Liver (tissue), 9 donors: ENCODE measurements around the gene CELF4. TPM values are rescaled to one million over a fixed set of nuclear protein-coding genes. Genes with fewer than 3 reads are reported as not detected.

Source experiments
- DNase-seq: peaks from one replicate; pipeline ENCODE4 v3.0.0-alpha.2; 2017; ENCODE audit warnings: low spot score
- H3K27ac ChIP-seq, 2 donors: one replicate each; pipeline ENCODE4 v1.7.0; 2013; ENCODE audit warnings: inconsistent platforms in 2 of 2, low read length in 2 of 2, control low read depth in 1 of 2, low read depth in 1 of 2, mild to moderate bottlenecking in 1 of 2
- H3K27me3 ChIP-seq, 4 donors: one replicate each; pipeline versions ENCODE4 v1.6.1 to v1.7.0; 2013; ENCODE audit warnings: low read length in 3 of 4, inconsistent platforms in 1 of 4, mild to moderate bottlenecking in 1 of 4, moderate library complexity in 1 of 4; ENCODE audit not compliant: control insufficient read depth in 4 of 4, insufficient read depth in 4 of 4
- H3K36me3 ChIP-seq, 4 donors: one replicate each; pipeline versions ENCODE4 v1.6.1 to v1.7.0; 2013; ENCODE audit warnings: low read length in 3 of 4, mild to moderate bottlenecking in 3 of 4, low read depth in 1 of 4, moderate library complexity in 1 of 4; ENCODE audit not compliant: control insufficient read depth in 4 of 4, insufficient read depth in 3 of 4
- H3K4me1 ChIP-seq, 4 donors: one replicate each; pipeline versions ENCODE4 v1.6.1 to v1.7.0; 2013; ENCODE audit warnings: low read length in 3 of 4, mild to moderate bottlenecking in 3 of 4, moderate library complexity in 1 of 4; ENCODE audit not compliant: control insufficient read depth in 4 of 4, insufficient read depth in 4 of 4
- H3K4me3 ChIP-seq, 3 donors: one replicate each; pipeline versions ENCODE4 v1.6.1 to v1.7.0; 2013; ENCODE audit warnings: low read length in 3 of 3, control low read depth in 1 of 3, low read depth in 1 of 3, mild to moderate bottlenecking in 1 of 3
- H3K9ac ChIP-seq, 2 donors: one replicate each; pipeline ENCODE4 v1.7.0; 2013; ENCODE audit warnings: low read length in 2 of 2, mild to moderate bottlenecking in 2 of 2, moderate library complexity in 2 of 2, control low read depth in 1 of 2, low read depth in 1 of 2
- H3K9me3 ChIP-seq, 4 donors: one replicate each; pipeline versions ENCODE4 v1.6.1 to v1.7.0; 2013; ENCODE audit warnings: low read length in 3 of 4; ENCODE audit not compliant: control insufficient read depth in 4 of 4
- EGR1 ChIP-seq, 2 donors: IDR thresholded peaks; 2 replicates each; pipeline ENCODE4 v1.6.1; 2016 to 2018; ENCODE audit warnings: antibody characterized with exemption in 2 of 2, low read depth in 2 of 2
- FOXA1 ChIP-seq: IDR thresholded peaks from 2 replicates; pipeline ENCODE4 v1.6.1; 2016; ENCODE audit warnings: antibody characterized with exemption
- GABPA ChIP-seq, 2 donors: IDR thresholded peaks in 1 of 2; conservative IDR thresholded peaks in 1 of 2; 2 replicates each; pipeline ENCODE4 v1.6.1; 2016; ENCODE audit warnings: antibody characterized with exemption in 2 of 2, mild to moderate bottlenecking in 1 of 2, moderate library complexity in 1 of 2
- HNF4G ChIP-seq: IDR thresholded peaks from 2 replicates; pipeline ENCODE4 v1.6.1; 2016; ENCODE audit warnings: antibody characterized with exemption
- JUND ChIP-seq, 2 donors: IDR thresholded peaks; 2 replicates each; pipeline ENCODE4 v1.6.1; 2016; ENCODE audit warnings: antibody characterized with exemption in 2 of 2
- NR2F2 ChIP-seq: IDR thresholded peaks from 2 replicates; pipeline ENCODE4 v1.6.1; 2016; ENCODE audit warnings: antibody characterized with exemption
- RAD21 ChIP-seq, 2 donors: IDR thresholded peaks; 2 replicates each; pipeline ENCODE4 v1.6.1; 2016; ENCODE audit warnings: antibody characterized with exemption in 2 of 2, mild to moderate bottlenecking in 2 of 2
- TAF1 ChIP-seq: conservative IDR thresholded peaks from 2 replicates; pipeline ENCODE4 v1.6.1; 2016; ENCODE audit warnings: antibody characterized with exemption, mild to moderate bottlenecking
- YY1 ChIP-seq: IDR thresholded peaks from 2 replicates; pipeline ENCODE4 v1.6.1; 2016; ENCODE audit warnings: antibody characterized with exemption, mild to moderate bottlenecking
- WGBS: extraction: QIAGEN DNeasy Blood & Tissue Kit; methylation state at CpG from one replicate; pipeline ENCODE4 v1.1.7; 2013; 5-methylcytosine and 5-hydroxymethylcytosine counted together
- polyA plus RNA-seq, 2 donors: library from polyadenylated mRNA; stranded (reverse) in 1 of 2; unstranded in 1 of 2; fragments of 200-250 nt in 1 of 2; fragments of >200 nt in 1 of 2; fragmentation: Nextera tagmentation in 1 of 2; extraction: Ambion mirVana in 1 of 2; gene quantifications; one replicate each; pipeline versions ENCODE4 v1.2.1 to v1.2.3, GENCODE V29; 2013 to 2015
- total RNA-seq, 2 donors: library from RNA; depleted of rRNA; stranded (reverse); fragments of >200 nt; gene quantifications; one replicate each; pipeline ENCODE4 v1.2.3, GENCODE V29; 2014
- TF ChIP-seq, protein P1 (sequence below): IDR thresholded peaks from 2 replicates; pipeline ENCODE4 v1.6.1; 2016; ENCODE audit warnings: antibody characterized with exemption
- TF ChIP-seq, protein P2 (sequence below): IDR thresholded peaks from 2 replicates; pipeline ENCODE4 v1.6.1; 2016; ENCODE audit warnings: antibody characterized with exemption, mild to moderate bottlenecking
- TF ChIP-seq, protein P3 (sequence below): IDR thresholded peaks from 2 replicates; pipeline ENCODE4 v1.6.1; 2016; ENCODE audit warnings: antibody characterized with exemption
- TF ChIP-seq, protein P4 (sequence below): fragments of 150-350 bp; IDR thresholded peaks from 2 replicates; pipeline ENCODE4 v1.5.1; 2017; ENCODE audit warnings: improper control_type of control experiment, low read depth, low read length; ENCODE audit not compliant: missing input control
- TF ChIP-seq, protein P5 (sequence below): IDR thresholded peaks from 2 replicates; pipeline ENCODE4 v1.6.1; 2016; ENCODE audit warnings: antibody characterized with exemption
- donor health status: healthy.
- donor health status: healthy.
- donor health status: healthy.
- donor health status: healthy.
- donor health status: healthy.

Gene CELF4
- total and polyA plus RNA-seq, 4 donors: 0.08 to 0.28 (median 0.21) TPM; not detected in 1

DNA sequence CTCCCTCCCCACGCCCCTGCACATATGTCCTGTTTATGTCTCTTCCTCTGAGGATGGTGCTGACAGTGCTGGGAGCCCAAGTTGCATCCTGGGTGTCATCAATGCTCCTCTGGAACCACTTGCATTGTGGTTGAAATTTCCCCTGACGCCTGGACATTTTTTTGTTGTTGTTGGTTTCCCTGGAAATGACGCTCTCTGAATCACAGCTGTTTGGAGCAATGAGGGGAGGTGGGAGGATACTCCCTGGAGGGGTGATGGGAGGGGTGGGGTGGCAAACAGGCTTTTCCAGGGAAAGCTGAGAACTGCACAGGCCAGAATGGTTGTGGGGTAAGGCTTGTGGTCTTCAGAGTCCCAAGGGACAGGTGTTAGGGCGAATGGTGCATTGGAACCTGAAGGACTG is 29.6 kb downstream of the CELF4 start:
- no peak overlapping the region for H3K4me3 ChIP-seq
- DNase-seq: no peak
- H3K4me1 ChIP-seq: no peaks in the 10 kb centered on the region
- peaks cover 0 to 18% (median 8%) of the 10 kb centered on the region in 4 donors for H3K27me3 ChIP-seq
- no peaks in the 10 kb centered on the region for H3K9me3 ChIP-seq
- WGBS: 59% methylated on average over 4 of the region's 4 CpGs
- TF ChIP-seq TAF1 (no peak), JUND (IDR thresholded peaks at IDR 0.05) (no peak), RAD21 (IDR thresholded peaks at IDR 0.05) (no peak), HNF4G (no peak)
- TF ChIP-seq, protein P1, sequence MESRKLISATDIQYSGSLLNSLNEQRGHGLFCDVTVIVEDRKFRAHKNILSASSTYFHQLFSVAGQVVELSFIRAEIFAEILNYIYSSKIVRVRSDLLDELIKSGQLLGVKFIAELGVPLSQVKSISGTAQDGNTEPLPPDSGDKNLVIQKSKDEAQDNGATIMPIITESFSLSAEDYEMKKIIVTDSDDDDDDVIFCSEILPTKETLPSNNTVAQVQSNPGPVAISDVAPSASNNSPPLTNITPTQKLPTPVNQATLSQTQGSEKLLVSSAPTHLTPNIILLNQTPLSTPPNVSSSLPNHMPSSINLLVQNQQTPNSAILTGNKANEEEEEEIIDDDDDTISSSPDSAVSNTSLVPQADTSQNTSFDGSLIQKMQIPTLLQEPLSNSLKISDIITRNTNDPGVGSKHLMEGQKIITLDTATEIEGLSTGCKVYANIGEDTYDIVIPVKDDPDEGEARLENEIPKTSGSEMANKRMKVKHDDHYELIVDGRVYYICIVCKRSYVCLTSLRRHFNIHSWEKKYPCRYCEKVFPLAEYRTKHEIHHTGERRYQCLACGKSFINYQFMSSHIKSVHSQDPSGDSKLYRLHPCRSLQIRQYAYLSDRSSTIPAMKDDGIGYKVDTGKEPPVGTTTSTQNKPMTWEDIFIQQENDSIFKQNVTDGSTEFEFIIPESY: no peak
- TF ChIP-seq, protein P2, sequence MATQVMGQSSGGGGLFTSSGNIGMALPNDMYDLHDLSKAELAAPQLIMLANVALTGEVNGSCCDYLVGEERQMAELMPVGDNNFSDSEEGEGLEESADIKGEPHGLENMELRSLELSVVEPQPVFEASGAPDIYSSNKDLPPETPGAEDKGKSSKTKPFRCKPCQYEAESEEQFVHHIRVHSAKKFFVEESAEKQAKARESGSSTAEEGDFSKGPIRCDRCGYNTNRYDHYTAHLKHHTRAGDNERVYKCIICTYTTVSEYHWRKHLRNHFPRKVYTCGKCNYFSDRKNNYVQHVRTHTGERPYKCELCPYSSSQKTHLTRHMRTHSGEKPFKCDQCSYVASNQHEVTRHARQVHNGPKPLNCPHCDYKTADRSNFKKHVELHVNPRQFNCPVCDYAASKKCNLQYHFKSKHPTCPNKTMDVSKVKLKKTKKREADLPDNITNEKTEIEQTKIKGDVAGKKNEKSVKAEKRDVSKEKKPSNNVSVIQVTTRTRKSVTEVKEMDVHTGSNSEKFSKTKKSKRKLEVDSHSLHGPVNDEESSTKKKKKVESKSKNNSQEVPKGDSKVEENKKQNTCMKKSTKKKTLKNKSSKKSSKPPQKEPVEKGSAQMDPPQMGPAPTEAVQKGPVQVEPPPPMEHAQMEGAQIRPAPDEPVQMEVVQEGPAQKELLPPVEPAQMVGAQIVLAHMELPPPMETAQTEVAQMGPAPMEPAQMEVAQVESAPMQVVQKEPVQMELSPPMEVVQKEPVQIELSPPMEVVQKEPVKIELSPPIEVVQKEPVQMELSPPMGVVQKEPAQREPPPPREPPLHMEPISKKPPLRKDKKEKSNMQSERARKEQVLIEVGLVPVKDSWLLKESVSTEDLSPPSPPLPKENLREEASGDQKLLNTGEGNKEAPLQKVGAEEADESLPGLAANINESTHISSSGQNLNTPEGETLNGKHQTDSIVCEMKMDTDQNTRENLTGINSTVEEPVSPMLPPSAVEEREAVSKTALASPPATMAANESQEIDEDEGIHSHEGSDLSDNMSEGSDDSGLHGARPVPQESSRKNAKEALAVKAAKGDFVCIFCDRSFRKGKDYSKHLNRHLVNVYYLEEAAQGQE: no peak
- TF ChIP-seq, protein P3, sequence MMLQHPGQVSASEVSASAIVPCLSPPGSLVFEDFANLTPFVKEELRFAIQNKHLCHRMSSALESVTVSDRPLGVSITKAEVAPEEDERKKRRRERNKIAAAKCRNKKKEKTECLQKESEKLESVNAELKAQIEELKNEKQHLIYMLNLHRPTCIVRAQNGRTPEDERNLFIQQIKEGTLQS: no peak
- TF ChIP-seq, protein P4, sequence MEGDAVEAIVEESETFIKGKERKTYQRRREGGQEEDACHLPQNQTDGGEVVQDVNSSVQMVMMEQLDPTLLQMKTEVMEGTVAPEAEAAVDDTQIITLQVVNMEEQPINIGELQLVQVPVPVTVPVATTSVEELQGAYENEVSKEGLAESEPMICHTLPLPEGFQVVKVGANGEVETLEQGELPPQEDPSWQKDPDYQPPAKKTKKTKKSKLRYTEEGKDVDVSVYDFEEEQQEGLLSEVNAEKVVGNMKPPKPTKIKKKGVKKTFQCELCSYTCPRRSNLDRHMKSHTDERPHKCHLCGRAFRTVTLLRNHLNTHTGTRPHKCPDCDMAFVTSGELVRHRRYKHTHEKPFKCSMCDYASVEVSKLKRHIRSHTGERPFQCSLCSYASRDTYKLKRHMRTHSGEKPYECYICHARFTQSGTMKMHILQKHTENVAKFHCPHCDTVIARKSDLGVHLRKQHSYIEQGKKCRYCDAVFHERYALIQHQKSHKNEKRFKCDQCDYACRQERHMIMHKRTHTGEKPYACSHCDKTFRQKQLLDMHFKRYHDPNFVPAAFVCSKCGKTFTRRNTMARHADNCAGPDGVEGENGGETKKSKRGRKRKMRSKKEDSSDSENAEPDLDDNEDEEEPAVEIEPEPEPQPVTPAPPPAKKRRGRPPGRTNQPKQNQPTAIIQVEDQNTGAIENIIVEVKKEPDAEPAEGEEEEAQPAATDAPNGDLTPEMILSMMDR: no peak
- no peaks in the 10 kb centered on the region for H3K36me3 ChIP-seq
- H3K9ac ChIP-seq: no peak overlapping the region
- no peak overlapping the region for H3K27ac ChIP-seq

DNA sequence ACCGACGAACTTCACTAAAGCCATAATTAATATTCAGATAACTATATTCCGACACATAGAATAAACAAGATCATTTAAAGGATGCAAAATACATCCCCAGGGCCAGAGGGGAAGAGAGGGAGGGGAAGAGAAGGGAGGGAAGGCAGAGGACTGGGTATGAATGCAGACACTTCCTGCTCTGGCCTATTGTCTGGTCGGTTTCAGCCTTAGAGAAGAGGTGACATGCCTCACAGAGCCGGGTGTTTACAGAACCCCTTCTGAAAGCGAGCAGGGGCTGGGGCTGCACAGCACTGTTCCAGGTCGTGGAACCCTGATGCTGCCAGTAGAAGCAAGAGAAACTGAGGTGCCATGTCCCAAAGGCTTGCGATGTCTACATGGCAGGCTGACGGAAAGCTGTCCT is 31.0 kb downstream of the CELF4 start:
- no peak overlapping the region for H3K9ac ChIP-seq
- no peak overlapping the region for H3K27ac ChIP-seq
- H3K27me3 ChIP-seq: peaks cover 0 to 18% (median 8%) of the 10 kb centered on the region in 4 donors
- no peak for DNase-seq
- no peaks in the 10 kb centered on the region for H3K4me1 ChIP-seq
- 59% methylated on average over 9 of the region's 9 CpGs for WGBS
- TF ChIP-seq EGR1 (IDR thresholded peaks at IDR 0.05; ENCODE audit: low read depth in 2 of 2): no peak
- TF ChIP-seq, protein P2: no peak
- TF ChIP-seq, protein P4: no peak
- TF ChIP-seq JUND (IDR thresholded peaks at IDR 0.05): no peak
- TF ChIP-seq RAD21 (IDR thresholded peaks at IDR 0.05): no peak
- no peak for TF ChIP-seq YY1
- no peak for TF ChIP-seq NR2F2
- TF ChIP-seq, protein P5, sequence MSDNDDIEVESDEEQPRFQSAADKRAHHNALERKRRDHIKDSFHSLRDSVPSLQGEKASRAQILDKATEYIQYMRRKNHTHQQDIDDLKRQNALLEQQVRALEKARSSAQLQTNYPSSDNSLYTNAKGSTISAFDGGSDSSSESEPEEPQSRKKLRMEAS: no peak
- TF ChIP-seq FOXA1: no peak
- no peak for TF ChIP-seq GABPA (IDR thresholded peaks at IDR 0.05 in 1 of 2, conservative IDR thresholded peaks at IDR 0.05 in 1 of 2)
- TF ChIP-seq, protein P1: no peak
- no peak for TF ChIP-seq TAF1
- no peaks in the 10 kb centered on the region for H3K9me3 ChIP-seq
- H3K4me3 ChIP-seq: no peak overlapping the region
- H3K36me3 ChIP-seq: no peaks in the 10 kb centered on the region
